AML-193 (cell line): ENCODE measurements around the gene BMPR1B.
"Not testable (repeated sequence)": the region's sequence is repeated elsewhere in the genome, so short reads cannot be mapped to it uniquely, and the experiment has no call there.

ENCODE experiments used
- DNase-seq, 2 experiments: peaks; one replicate each; lab custom pipeline; 2025; lab: John Stamatoyannopoulos, UW

Gene BMPR1B

GRCh38 chr4:94833394-94833793 lies 75.6 kb downstream of the BMPR1B start:
- DNase-seq, result no peak

- no peak for DNase-seq
Measured at GRCh38 chr4:94834501-94834900, 76.7 kb downstream of the BMPR1B start.

- DNase-seq, result not testable (repeated sequence)
Measured at GRCh38 chr4:94841166-94841863, 83.6 kb downstream of the BMPR1B start.

GRCh38 chr4:94841864-94842221 lies 84.1 kb downstream of the BMPR1B start:
- no peak for DNase-seq

- no peak for DNase-seq
Measured at GRCh38 chr4:94843216-94843615, 85.5 kb downstream of the BMPR1B start.

GRCh38 chr4:94848326-94848725 lies 90.6 kb downstream of the BMPR1B start:
- DNase-seq, result no peak

GRCh38 chr4:94849901-94850300 lies 92.1 kb downstream of the BMPR1B start:
- no peak for DNase-seq

- DNase-seq, result no peak
Measured at GRCh38 chr4:94852616-94853015, 94.9 kb downstream of the BMPR1B start.

- DNase-seq, result no peak
Measured at GRCh38 chr4:94856030-94856429, 98.3 kb downstream of the BMPR1B start.

- DNase-seq, result no peak
Measured at GRCh38 chr4:94870146-94870545, 112.4 kb downstream of the BMPR1B start.

- DNase-seq, result no peak
Measured at GRCh38 chr4:94871644-94872305, 114.0 kb downstream of the BMPR1B start.

- DNase-seq, result no peak
Measured at GRCh38 chr4:94877973-94878372, 120.2 kb downstream of the BMPR1B start.

GRCh38 chr4:94880956-94881355 lies 123.2 kb downstream of the BMPR1B start:
- no peak for DNase-seq

GRCh38 chr4:94882756-94883155 lies 125.0 kb downstream of the BMPR1B start:
- no peak for DNase-seq

GRCh38 chr4:94887027-94887426 lies 129.3 kb downstream of the BMPR1B start:
- DNase-seq, result no peak

GRCh38 chr4:94889523-94889922 lies 131.8 kb downstream of the BMPR1B start:
- DNase-seq, result no peak

- DNase-seq, result no peak
Measured at GRCh38 chr4:94889946-94890345, 132.2 kb downstream of the BMPR1B start.

GRCh38 chr4:94890579-94890978 lies 132.8 kb downstream of the BMPR1B start:
- no peak for DNase-seq

- no peak for DNase-seq
Measured at GRCh38 chr4:94892051-94892450, 134.3 kb downstream of the BMPR1B start.

- no peak for DNase-seq
Measured at GRCh38 chr4:94895081-94895480, 137.3 kb downstream of the BMPR1B start.

GRCh38 chr4:94897023-94897422 lies 139.3 kb downstream of the BMPR1B start:
- no peak for DNase-seq

GRCh38 chr4:94905511-94905910 lies 147.8 kb downstream of the BMPR1B start:
- no peak for DNase-seq

- DNase-seq, result no peak
Measured at GRCh38 chr4:94909645-94910044, 151.9 kb downstream of the BMPR1B start.

- no peak for DNase-seq
Measured at GRCh38 chr4:94911106-94911505, 153.4 kb downstream of the BMPR1B start.
